Measurements from ENCODE around the gene MAPK11.

The MAPK11 gene

GRCh38 chr22:50293441-50294318 lies 23.5 kb upstream of the MAPK11 start:
- no peak for DNase-seq

- DNase-seq: no peak
These were observed 22.7 kb upstream of the MAPK11 start for GRCh38 chr22:50292643-50293440.

GRCh38 chr22:50289942-50290630 lies 19.9 kb upstream of the MAPK11 start:
- DNase-seq: no peak

- no peak for DNase-seq
These were observed 19.2 kb upstream of the MAPK11 start for GRCh38 chr22:50289151-50289941.

- DNase-seq: no peak
These were observed 17.6 kb upstream of the MAPK11 start for GRCh38 chr22:50287731-50288130.

GRCh38 chr22:50286701-50287318 lies 16.6 kb upstream of the MAPK11 start:
- no peak for DNase-seq

- DNase-seq: no peak
These were observed 16.1 kb upstream of the MAPK11 start for GRCh38 chr22:50286275-50286674.

GRCh38 chr22:50285568-50286229 lies 15.5 kb upstream of the MAPK11 start:
- no peak for DNase-seq

- DNase-seq: no peak
These were observed 14.3 kb upstream of the MAPK11 start for GRCh38 chr22:50284479-50284878.

- no peak for DNase-seq
These were observed 13.6 kb upstream of the MAPK11 start for GRCh38 chr22:50283821-50284220.

GRCh38 chr22:50282361-50283155 lies 12.4 kb upstream of the MAPK11 start:
- DNase-seq: no peak

GRCh38 chr22:50281957-50282356 lies 11.8 kb upstream of the MAPK11 start:
- DNase-seq: no peak

GRCh38 chr22:50281384-50281760 lies 11.2 kb upstream of the MAPK11 start:
- no peak for DNase-seq

- DNase-seq: no peak
These were observed 10.7 kb upstream of the MAPK11 start for GRCh38 chr22:50280708-50281383.

- no peak for DNase-seq
These were observed 10.0 kb upstream of the MAPK11 start for GRCh38 chr22:50280022-50280707.

GRCh38 chr22:50278956-50279619 lies 8.9 kb upstream of the MAPK11 start:
- no peak for DNase-seq

GRCh38 chr22:50278461-50278860 lies 8.3 kb upstream of the MAPK11 start:
- no peak for DNase-seq

- no peak for DNase-seq
These were observed 7.6 kb upstream of the MAPK11 start for GRCh38 chr22:50277761-50278160.

- no peak for DNase-seq
These were observed 6.0 kb upstream of the MAPK11 start for GRCh38 chr22:50276143-50276542.
